Epithelial cell of esophagus (primary cell): ENCODE data around the gene NAV3.

Experiments used
- DNase-seq: peaks from one replicate; pipeline ENCODE4 v3.0.0; 2010; ENCODE audit warnings: low read depth
- H3K4me3 ChIP-seq: 2 replicates; pipeline ENCODE4 v1.5.1; 2011; ENCODE audit warnings: mild to moderate bottlenecking, low read length, control low read depth
- CTCF ChIP-seq: IDR thresholded peaks from 2 replicates; pipeline ENCODE4 v1.5.1; 2011; ENCODE audit warnings: low read depth, mild to moderate bottlenecking, low read length, control low read depth, inconsistent platforms; ENCODE audit not compliant: insufficient read depth; ENCODE audit errors: missing control alignments

NAV3 gene

GRCh38 chr12:77947746-77948145 lies 117.1 kb downstream of the NAV3 start:
- TF ChIP-seq CTCF, result no peak
- no peak for DNase-seq

GRCh38 chr12:77949943-77950342 lies 119.2 kb downstream of the NAV3 start:
- H3K4me3 ChIP-seq, result no peak overlapping the region
- DNase-seq, result no peak
- no peak for TF ChIP-seq CTCF

More at GRCh38 chr12:77947746-77948145, 117.1 kb downstream of the NAV3 start:
- no peak overlapping the region for H3K4me3 ChIP-seq

- no peak for DNase-seq
- H3K4me3 ChIP-seq, result no peak overlapping the region
- TF ChIP-seq CTCF, result no peak
These were observed 123.0 kb downstream of the NAV3 start for GRCh38 chr12:77953528-77954205.

GRCh38 chr12:77954206-77954555 lies 123.5 kb downstream of the NAV3 start:
- H3K4me3 ChIP-seq, result no peak overlapping the region
- DNase-seq, result peak; percentile 53
- TF ChIP-seq CTCF, result no peak

- no peak for TF ChIP-seq CTCF
These were observed 126.4 kb downstream of the NAV3 start for GRCh38 chr12:77957062-77957461.

GRCh38 chr12:77963576-77964178 lies 133.0 kb downstream of the NAV3 start:
- DNase-seq, result no peak
- TF ChIP-seq CTCF, result no peak
- H3K4me3 ChIP-seq, result no peak overlapping the region

More at GRCh38 chr12:77957062-77957461, 126.4 kb downstream of the NAV3 start:
- DNase-seq, result no peak
- no peak overlapping the region for H3K4me3 ChIP-seq

- no peak for TF ChIP-seq CTCF
- no peak overlapping the region for H3K4me3 ChIP-seq
- DNase-seq, result no peak
These were observed 135.1 kb downstream of the NAV3 start for GRCh38 chr12:77965790-77966189.
